SH-SY5Y (cell line): Measurements from ENCODE around the gene RABIF.

Experiments used
- GATA2 ChIP-seq: IDR thresholded peaks from 2 replicates; pipeline ENCODE4 v1.6.1; 2011; ENCODE audit warnings: mild to moderate bottlenecking, low read depth, low read length
- GATA3 ChIP-seq: IDR thresholded peaks from 2 replicates; pipeline ENCODE4 v1.6.1; 2011; ENCODE audit warnings: low read depth, mild to moderate bottlenecking, low read length, moderate library complexity

RABIF gene

DNA sequence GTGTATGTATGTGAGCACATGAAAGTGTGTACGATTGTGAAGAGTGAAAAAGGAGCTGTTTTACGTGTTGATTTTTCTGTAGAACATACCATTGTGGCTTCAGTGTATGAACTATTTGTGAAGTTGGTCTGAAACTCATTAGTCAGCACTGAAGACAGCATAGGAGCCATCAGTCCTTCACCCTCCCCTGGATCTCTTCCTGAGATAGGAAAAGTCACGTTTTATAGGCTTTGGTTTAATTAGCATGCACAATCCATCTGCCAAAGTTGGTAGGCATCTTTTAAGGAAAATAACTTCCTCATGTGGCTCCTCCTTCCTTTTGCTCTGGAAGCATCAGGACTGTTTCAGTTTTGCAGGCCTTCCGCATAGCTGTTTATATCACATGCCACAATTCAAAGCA is 1.4 kb upstream of the RABIF start:
- TF ChIP-seq GATA3 (no peak), GATA2 (no peak)

DNA sequence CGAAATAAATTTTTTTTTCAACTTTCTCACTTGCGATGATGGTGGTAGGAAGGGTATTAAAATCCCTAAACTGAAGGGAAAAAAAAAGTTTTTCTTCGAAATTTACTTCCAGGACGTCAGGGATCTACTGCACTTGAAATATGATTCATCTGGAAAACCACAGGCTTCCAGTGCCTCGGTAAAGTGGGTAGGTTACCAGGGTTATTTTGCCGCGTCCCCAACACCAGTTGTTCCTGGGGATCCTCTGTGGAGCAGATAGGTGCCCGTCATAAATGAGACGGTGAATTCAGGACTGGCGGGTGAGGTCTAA is 773 bp downstream of the RABIF start:
- TF ChIP-seq GATA3 (no peak), GATA2 (no peak)

DNA sequence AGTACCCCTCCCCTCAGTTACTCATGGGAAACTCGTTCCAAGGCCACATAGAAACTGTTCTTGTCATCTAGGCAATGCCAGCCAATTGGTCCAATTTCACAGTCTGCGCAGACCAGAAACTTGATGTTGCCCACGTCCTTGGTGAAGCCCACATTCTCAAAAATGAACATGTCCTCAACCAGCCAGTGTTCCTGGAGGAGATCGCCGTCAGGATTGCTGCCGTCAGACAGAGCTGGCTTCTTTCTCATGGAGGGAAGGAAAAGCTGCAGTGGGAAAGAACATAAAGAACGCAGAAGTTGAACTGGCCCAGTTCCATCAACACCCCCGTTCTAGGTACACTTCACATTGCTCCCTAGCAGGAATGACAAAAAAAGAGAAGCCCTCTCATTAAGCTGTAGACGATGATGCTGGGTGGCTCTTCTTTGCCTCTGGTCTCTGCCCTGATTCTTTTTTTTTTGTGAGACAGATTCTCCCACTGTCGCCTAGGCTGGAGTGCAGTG is 7.9 kb downstream of the RABIF start:
- no peak for TF ChIP-seq GATA3
- TF ChIP-seq GATA2, result no peak

- TF ChIP-seq GATA3, result no peak
- TF ChIP-seq GATA2, result no peak
Observed at GRCh38 chr1:202880062-202880461, 8.9 kb downstream of the RABIF start.

DNA sequence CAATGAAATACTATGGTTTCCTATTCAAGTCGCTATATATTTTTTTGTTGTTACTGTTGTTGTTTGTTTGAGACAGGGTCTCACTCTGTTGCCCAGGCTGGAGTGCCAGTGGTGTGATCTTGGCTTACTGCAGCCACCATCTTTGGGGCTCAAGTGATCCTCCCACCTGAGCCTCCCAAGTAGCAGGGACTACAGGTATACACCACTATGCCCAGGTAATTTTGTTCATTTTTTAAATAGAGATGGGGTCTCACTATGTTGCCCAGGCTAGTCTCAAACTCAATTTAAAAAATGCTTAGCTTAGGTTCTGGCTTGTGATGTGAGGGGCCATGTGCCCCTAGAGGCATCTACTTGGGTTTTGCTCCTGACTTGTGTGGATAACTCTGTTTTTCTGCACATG is 9.8 kb downstream of the RABIF start:
- TF ChIP-seq GATA2 (no peak), GATA3 (no peak)

GRCh38 chr1:202873026-202873425 is 15.9 kb downstream of the RABIF start:
- TF ChIP-seq GATA3 (no peak), GATA2 (no peak)

- TF ChIP-seq GATA2 (no peak), GATA3 (no peak)
Observed at GRCh38 chr1:202871367-202871766, 17.6 kb downstream of the RABIF start.

- TF ChIP-seq GATA2, result no peak
- TF ChIP-seq GATA3, result no peak
Observed at GRCh38 chr1:202862679-202863560, 26.0 kb downstream of the RABIF start.

DNA sequence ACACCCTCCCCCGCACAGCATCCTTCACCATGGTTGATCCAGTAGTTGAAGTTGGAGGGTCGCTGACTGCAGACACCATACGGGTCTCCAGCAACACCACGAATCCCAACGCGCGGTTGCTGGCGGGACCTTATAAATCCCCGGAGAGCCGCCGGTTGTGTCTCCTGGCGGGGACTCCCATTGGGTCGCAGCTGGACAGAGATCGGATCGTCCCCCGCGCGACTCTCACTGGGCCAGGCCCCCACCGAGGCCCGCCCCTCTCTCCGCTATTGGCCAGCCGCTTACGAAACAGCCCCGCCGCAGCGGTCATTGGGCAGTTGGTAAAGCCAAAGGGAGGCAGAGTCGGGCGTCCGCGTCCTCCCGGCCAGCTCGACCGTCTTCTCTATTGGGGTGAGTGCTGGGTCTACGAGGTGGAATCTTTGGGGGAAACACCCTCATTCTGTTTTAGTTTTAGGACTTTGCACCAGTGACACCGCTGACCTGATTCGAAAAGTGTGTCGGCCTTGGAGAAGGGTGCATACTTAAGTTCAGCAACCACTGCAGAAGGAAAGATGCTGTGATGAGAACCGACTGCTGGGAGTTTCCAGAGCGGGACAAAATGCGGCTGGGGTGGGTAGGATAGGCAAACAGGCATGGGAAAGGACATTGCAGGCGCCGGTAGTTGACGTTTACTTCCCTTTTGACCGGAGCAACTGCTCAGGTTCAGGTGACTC is 27.4 kb downstream of the RABIF start:
- TF ChIP-seq GATA3, result no peak
- peak; percentile 41; the same call in 1 of the 2 replicates for TF ChIP-seq GATA2

DNA sequence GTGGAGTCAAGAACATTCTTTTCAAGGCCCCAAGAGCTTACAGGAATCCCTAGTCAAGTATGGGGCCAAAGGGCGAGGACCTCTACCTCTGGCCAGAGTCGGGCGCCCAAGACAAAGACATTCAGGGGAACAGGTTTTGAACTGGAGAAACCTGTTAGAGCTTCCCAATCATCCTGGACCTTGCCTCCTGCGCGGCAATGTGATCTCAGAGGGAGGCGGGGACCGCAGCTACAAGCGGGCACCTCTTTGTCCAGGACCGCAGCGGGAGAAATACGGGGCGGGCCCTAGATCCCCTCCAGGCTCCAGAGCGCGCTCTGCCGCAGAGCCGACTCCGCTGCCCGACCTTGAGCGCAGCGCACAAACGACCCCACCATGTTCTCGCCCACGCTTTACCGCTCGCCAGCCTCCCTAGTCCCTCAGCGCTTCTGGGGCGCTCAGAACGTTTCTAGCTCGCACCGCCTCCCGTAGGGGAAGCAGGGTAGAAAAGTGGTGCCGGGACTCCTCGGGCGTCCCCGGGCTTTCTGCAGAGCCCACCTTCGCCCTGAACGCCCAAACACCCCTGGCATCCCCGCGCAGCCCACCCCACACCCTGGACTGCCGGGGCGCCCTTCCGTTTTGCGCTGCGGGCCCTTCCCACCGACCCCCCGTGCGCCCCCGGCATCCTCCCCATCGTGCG is 28.1 kb downstream of the RABIF start:
- TF ChIP-seq GATA3 (no peak), GATA2 (no peak)

- TF ChIP-seq GATA2 (no peak), GATA3 (no peak)
Observed at GRCh38 chr1:202858789-202859414, 30.0 kb downstream of the RABIF start.

DNA sequence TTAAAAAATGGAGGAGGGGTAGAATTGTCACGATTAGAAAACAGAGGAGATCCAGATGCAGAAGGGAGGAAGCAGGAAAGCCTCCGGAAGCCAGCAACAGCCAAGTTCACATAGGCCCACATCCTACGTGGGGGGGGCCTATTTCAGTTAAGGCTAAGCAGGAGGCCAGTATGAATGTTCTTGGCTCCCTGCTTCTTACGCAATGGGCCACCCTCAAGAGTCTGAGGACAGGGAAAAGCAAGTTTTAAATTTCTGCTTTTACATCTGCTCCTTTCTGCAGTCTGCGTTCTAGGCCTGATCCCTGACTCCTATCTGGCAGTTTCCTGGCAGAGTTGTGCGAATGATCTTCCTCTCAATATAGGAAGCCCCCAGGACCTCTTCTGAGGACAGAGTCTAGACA is 30.6 kb downstream of the RABIF start:
- TF ChIP-seq GATA2, result no peak
- no peak for TF ChIP-seq GATA3

DNA sequence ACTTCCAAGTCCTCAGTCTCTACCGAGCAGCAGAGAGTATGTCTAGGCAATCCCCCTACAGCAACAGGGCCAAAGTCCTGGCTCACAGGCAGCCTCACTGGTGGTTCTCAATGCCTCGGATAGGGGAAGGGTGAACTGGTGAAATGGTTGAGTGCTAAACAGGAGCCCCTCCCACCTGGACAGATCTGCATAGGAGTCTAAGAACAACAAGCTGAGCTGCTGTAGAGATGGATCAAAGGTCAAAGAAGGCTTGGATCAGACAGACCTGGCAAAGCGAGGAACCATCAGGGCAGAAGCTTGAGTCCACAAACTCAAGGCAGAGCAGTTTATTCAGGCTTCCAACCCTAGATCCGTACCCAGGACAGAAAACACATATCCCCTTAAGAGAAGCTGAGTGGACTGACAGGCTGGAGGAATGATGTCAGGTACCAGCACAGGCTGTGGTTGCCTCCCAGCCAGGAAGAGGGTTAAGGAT is 31.8 kb downstream of the RABIF start:
- TF ChIP-seq GATA3 (no peak), GATA2 (no peak)

DNA sequence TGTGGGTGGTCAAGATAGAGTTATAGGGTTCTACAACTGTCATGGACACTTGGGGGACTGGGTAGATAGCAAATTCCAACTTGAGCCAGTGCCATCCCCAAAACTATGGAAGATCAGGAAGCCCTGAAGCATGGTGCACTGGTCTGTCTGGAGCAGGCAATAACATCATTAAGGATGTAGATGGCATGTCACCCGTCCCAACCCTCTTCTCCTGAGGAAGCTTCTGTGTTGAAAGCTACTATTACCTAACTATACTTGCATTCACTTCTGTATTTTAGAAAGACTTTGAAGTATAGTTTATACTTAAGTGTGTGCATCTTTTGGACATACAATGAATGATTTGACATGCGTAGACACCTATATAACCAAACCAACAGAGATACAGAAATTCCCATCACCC is 32.9 kb downstream of the RABIF start:
- no peak for TF ChIP-seq GATA2
- no peak for TF ChIP-seq GATA3

GRCh38 chr1:202854787-202855186 is 34.2 kb downstream of the RABIF start:
- no peak for TF ChIP-seq GATA3
- no peak for TF ChIP-seq GATA2
